Activated CD4-positive, alpha-beta memory T cell treated with anti-CD3 and anti-CD28 coated beads for 36 hours (primary cell): Measurements from ENCODE around the gene ARHGEF25. TPM values are rescaled to one million over a fixed set of nuclear protein-coding genes. Genes with fewer than 3 reads are reported as not detected.
A peak's percentile ranks its signal among the peaks of the same experiment; 100 is the strongest.
"Not testable (repeated sequence)": the region's sequence is repeated elsewhere in the genome, so short reads cannot be mapped to it uniquely, and the experiment has no call there.

Source experiments
- CTCF ChIA-PET: fragments of 350-600 bp; sonication (Branson Sonifier 250); formaldehyde crosslinking; loops from one replicate; lab custom pipeline; 2021; ENCODE audit warnings: antibody characterized with exemption, inconsistent platforms; lab: Charles Lee
- POLR2A ChIA-PET: fragments of 350-600 bp; sonication (Branson Sonifier 250); formaldehyde crosslinking; loops from one replicate; lab custom pipeline; 2021; ENCODE audit warnings: antibody characterized with exemption; lab: Charles Lee
- DNase-seq: peaks from one replicate; pipeline ENCODE4 v3.0.0-alpha.2; 2020
- H3K27ac Mint-ChIP-seq: one replicate; pipeline ENCODE4 v1.8.0; 2021; ENCODE audit warnings: mixed read lengths
- H3K27me3 Mint-ChIP-seq: one replicate; pipeline ENCODE4 v1.8.0; 2021; ENCODE audit warnings: mixed read lengths
- H3K36me3 Mint-ChIP-seq: one replicate; pipeline ENCODE4 v1.8.0; 2021; ENCODE audit warnings: mixed read lengths
- H3K4me1 Mint-ChIP-seq: one replicate; pipeline ENCODE4 v1.8.0; 2021; ENCODE audit warnings: low read depth, mixed read lengths
- H3K4me3 Mint-ChIP-seq: one replicate; pipeline ENCODE4 v1.8.0; 2021; ENCODE audit warnings: mild to moderate bottlenecking, mixed read lengths
- H3K9me3 Mint-ChIP-seq: one replicate; pipeline ENCODE4 v1.8.0; 2021; ENCODE audit warnings: mixed read lengths
- intact Hi-C: fragments of 100-400 bp; cut with micrococcal nuclease; formaldehyde crosslinking; loops from one replicate; pipeline ENCODE4 v1.15.1; 2023
- total RNA-seq, 2 experiments: library from RNA; stranded (reverse); gene quantifications; one replicate each; pipeline ENCODE4 v1.2.3, GENCODE V29; 2021

Gene ARHGEF25
- 1 to 10 TPM; 1.4 to 2.5 TPM for total RNA-seq

DNA sequence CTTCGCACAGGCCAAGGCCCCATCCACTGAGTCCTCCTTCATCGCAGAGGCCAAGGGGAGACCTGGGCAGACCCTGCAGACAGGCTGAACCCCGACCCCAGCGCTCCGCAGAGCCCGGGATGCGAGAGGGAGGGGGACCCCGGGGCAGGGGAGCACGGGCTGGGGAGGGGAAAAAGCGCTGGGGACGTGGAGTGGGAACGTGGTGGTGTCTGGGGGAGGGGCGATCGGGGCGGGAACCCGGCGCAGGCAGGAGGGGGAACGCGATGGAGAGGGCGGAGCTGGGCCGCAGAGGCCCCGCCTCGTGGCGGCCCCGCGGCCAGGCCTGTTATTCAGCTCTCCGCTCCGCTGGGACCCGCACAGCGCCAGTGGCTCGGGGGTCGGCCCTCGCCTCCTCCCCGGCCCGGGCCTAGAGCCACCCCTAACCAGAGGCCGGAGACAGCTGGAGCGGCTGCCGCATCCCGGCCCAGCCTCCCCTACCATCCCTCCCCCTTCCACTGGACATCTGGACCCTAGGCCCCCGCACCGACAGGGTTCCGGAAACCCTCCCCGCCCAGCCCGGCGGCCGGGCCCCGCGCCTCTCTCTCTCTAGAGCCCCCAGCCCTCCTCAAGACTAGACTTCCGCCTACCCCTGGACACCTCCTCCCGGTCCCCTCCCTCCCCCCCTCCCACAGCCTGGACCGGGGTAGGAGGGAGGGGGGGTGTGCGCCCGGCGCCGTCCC, at the start of gene ARHGEF25:
Gene ARHGEF25 (plus strand): TSS at position 328 of the 719 bp plus-strand sequence. CDS start 460 bp downstream, outside the sequence.
- peak within 1 kb of the TSS; percentile 58 for H3K4me3 Mint-ChIP-seq
- CTCF ChIA-PET = interaction anchor here (1.1 to 2.0 kb wide), 3 partner anchors 9 to 28 kb away, joined by 3 to 9 read pairs (median 3); no protein-coding TSS in a partner anchor
- H3K36me3 Mint-ChIP-seq = peaks cover 2% of the 10 kb centered on the region
- H3K9me3 Mint-ChIP-seq = no peaks in the 10 kb centered on the region
- H3K27me3 Mint-ChIP-seq = peaks cover 23% of the 10 kb centered on the region
- intact Hi-C loops = no loop called here
- POLR2A ChIA-PET = interaction anchor here (0.6 to 2.9 kb wide), 3 partner anchors 8 to 81 kb away, joined by 3 to 9 read pairs (median 4); no protein-coding TSS in a partner anchor
- H3K27ac Mint-ChIP-seq = no peak within 1 kb of the TSS
- peak; percentile 67 for DNase-seq
- H3K4me1 Mint-ChIP-seq = peaks cover 9% of the 10 kb centered on the region

DNA sequence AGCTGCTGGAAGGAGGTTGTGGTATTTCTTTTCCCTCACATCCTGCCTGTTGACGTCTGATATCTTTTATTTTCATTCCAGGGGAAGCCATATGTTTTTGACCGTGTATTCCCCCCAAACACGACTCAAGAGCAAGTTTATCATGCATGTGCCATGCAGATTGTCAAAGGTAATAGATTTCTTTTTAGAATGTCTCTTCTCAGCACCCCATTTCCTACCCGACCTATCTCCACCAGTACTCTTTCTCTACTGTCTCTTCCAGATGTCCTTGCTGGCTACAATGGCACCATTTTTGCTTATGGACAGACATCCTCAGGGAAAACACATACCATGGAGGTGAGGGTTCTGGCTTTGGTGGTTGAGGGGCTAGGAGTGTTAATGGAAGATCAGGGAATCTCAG, 47.9 kb upstream of the ARHGEF25 start:
- intact Hi-C loops = no loop called here
- ChIA-PET POLR2A (no interaction called here), CTCF (interaction anchor here (3.3 kb wide), 1 partner anchor 19 kb away, joined by 14 read pairs; no protein-coding TSS in a partner anchor)
- Mint-ChIP-seq H3K4me1 (no peaks in the 10 kb centered on the region), H3K27me3 (no peaks in the 10 kb centered on the region), H3K9me3 (no peaks in the 10 kb centered on the region), H3K4me3 (no peak overlapping the region), H3K27ac (no peak overlapping the region), H3K36me3 (no peaks in the 10 kb centered on the region)
- DNase-seq = no peak

DNA sequence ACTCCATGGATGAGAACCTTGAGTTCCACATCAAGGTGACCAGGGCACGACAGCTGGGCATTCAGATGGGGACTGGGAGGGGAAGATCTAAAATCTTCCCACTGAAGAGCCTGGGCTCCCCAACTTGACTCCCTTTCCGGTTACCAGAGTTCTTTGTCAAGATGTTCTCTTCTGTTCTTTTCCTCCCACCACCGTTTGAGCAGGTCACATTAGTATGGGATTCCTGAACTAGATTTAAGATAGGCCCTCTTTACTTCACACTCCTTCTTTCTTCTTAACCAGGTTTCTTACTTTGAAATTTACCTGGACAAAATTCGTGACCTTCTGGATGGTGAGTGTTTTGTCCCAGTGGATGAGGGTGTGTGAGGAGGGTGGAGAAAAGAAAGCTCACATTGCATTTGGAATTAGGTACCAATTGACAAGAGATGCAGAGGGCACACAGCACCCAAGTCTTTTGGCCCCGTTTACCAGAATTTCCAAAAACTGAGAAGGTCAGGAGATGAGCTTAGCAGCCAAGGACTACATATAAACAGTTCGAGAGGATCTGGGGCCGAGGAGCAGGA, 47.0 kb upstream of the ARHGEF25 start:
- no peak overlapping the region for H3K27ac Mint-ChIP-seq
- H3K9me3 Mint-ChIP-seq = no peaks in the 10 kb centered on the region
- H3K4me1 Mint-ChIP-seq = no peaks in the 10 kb centered on the region
- no peak overlapping the region for H3K4me3 Mint-ChIP-seq
- CTCF ChIA-PET = interaction anchor here (3.3 kb wide), 1 partner anchor 18 kb away, joined by 14 read pairs; no protein-coding TSS in a partner anchor
- POLR2A ChIA-PET = no interaction called here
- no peaks in the 10 kb centered on the region for H3K27me3 Mint-ChIP-seq
- H3K36me3 Mint-ChIP-seq = no peaks in the 10 kb centered on the region
- intact Hi-C loops = no loop called here
- DNase-seq = no peak

DNA sequence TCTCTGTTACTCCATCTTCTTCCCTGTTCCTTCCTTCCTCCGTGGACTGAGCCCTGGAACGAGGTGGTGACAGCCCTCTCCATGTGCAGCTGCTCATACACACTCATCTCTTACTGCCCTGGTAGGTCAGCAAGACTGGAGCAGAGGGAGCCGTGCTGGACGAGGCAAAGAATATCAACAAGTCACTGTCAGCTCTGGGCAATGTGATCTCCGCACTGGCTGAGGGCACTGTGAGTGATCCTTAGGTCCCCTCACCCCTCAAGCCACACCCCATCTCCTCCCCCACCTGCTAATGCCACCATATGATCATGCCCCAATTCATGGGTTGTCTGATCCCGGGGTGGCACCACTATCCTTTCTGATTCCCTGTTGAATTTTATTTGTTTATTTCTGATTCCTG, 42.4 kb upstream of the ARHGEF25 start:
- H3K36me3 Mint-ChIP-seq = no peaks in the 10 kb centered on the region
- CTCF ChIA-PET = interaction anchor here (0.8 kb wide), 1 partner anchor 22 kb away, joined by 3 read pairs; the partner anchor contains the start of gene DCTN2

DNA sequence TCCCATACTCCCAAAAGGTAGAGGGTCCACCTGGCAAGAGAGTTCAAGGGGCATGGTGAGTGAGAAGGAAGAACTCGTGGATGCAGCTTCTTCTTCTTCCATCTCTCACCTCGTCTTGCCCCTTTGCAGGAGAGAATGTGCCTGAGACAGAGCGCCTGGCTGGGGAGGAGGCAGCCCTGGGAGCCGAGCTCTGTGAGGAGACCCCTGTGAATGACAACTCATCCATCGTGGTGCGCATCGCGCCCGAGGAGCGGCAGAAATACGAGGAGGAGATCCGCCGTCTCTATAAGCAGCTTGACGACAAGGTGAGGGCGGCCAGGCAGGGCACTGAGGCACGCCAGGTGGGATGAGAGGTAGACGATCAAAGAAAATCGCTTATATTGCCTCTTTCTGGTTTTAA, 41.4 kb upstream of the ARHGEF25 start:
- DNase-seq = no peak
- Mint-ChIP-seq H3K4me1 (no peaks in the 10 kb centered on the region), H3K27me3 (no peaks in the 10 kb centered on the region), H3K4me3 (no peak overlapping the region), H3K9me3 (no peaks in the 10 kb centered on the region), H3K36me3 (no peaks in the 10 kb centered on the region), H3K27ac (no peak overlapping the region)
- CTCF ChIA-PET = interaction anchor here (0.7 to 1.0 kb wide), 3 partner anchors 14 to 111 kb away, joined by 3 read pairs; partner anchors contain the start of gene DCTN2
- POLR2A ChIA-PET = no interaction called here
- intact Hi-C loops = no loop called here

More for the DNA sequence above, 42.4 kb upstream of the ARHGEF25 start:
- POLR2A ChIA-PET = no interaction called here
- Mint-ChIP-seq H3K4me3 (no peak overlapping the region), H3K4me1 (no peaks in the 10 kb centered on the region), H3K27me3 (no peaks in the 10 kb centered on the region), H3K27ac (no peak overlapping the region), H3K9me3 (no peaks in the 10 kb centered on the region)
- no peak for DNase-seq
- intact Hi-C loops = no loop called here

DNA sequence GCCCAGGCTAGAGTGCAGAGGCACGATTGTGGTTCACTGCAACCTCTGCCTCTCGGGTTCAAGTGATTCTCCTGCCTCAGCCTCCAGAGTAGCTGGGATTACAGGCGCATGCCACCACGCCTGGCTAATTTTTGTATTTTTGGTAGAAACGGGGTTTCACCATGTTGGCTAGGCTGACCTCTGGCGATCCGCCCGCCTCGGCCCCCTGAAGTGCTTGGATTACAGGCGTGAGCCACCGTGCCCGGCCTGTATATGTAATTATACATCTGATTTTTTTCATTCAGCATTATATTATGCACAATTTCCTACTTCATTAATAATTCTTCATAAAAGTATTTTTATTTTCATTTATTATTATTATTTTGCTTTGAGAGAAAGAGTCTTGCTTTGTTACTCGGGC, 40.8 kb upstream of the ARHGEF25 start:
- intact Hi-C loops, DNase-seq, H3K36me3 Mint-ChIP-seq, H3K27me3 Mint-ChIP-seq, H3K4me1 Mint-ChIP-seq, H3K4me3 Mint-ChIP-seq, H3K9me3 Mint-ChIP-seq, POLR2A ChIA-PET, H3K27ac Mint-ChIP-seq: not testable (repeated sequence)
- CTCF ChIA-PET = interaction anchor here (1.0 kb wide), 2 partner anchors 13 kb away, joined by 3 to 5 read pairs; no protein-coding TSS in a partner anchor

DNA sequence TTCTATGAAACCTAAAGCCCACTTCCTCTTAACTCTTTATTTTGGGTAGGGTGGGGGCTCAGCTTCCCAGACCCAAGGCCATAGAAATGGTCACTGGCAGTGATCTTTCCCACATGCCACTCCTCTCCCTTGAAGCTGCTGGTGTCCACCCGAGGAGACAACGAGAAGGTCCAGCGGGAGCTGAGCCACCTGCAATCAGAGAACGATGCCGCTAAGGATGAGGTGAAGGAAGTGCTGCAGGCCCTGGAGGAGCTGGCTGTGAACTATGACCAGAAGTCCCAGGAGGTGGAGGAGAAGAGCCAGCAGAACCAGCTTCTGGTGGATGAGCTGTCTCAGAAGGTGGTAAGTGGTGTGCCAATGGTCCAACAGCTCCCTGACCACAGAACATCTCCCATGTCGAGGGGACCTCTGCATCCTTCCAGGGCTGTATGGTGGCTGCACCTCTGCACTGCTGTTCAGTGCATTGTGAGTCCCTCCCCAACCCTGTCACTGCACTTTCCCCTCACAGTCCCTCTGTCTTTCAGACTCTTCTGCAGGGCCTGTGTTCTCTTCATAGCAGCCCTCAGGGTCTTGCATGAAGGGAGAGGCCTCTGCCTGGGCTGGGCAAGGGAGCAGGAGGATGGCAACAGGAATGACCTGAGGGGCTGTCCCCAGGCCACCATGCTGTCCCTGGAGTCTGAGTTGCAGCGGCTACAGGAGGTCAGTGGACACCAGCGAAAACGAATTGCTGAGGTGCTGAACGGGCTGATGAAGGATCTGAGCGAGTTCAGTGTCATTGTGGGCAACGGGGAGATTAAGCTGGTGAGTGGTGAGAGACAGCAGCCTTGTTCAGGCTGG, 39.1 kb upstream of the ARHGEF25 start:
- Mint-ChIP-seq H3K36me3 (no peaks in the 10 kb centered on the region), H3K4me3 (no peak overlapping the region), H3K27me3 (no peaks in the 10 kb centered on the region), H3K4me1 (no peaks in the 10 kb centered on the region), H3K9me3 (no peaks in the 10 kb centered on the region), H3K27ac (no peak overlapping the region)
- DNase-seq = no peak
- ChIA-PET POLR2A (no interaction called here), CTCF (interaction anchor here (0.6 to 0.9 kb wide), 2 partner anchors 8 to 335 kb away, joined by 3 read pairs; no protein-coding TSS in a partner anchor)
- intact Hi-C loops = no loop called here

DNA sequence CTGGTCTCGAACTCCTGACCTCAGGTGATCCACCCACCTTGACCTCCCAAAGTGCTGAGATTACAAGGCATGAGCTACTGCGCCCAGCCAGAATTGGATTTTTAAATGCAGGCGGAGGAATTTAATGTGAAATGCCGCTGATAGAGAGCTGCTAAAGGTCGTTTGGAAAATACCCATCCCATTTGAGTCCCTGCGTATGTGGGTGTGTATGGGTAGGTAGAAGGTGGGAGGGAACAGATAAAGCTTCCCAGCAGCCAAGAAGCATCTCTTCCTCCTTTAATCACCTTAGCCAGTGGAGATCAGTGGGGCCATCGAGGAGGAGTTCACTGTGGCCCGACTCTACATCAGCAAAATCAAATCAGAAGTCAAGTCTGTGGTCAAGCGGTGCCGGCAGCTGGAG, 36.4 kb upstream of the ARHGEF25 start:
- no peak overlapping the region for H3K4me3 Mint-ChIP-seq
- ChIA-PET POLR2A (no interaction called here), CTCF (interaction anchor here (1.0 to 2.0 kb wide), 4 partner anchors 8 to 55 kb away, joined by 3 to 10 read pairs (median 6); no protein-coding TSS in a partner anchor)
- H3K36me3 Mint-ChIP-seq = no peaks in the 10 kb centered on the region
- no peaks in the 10 kb centered on the region for H3K4me1 Mint-ChIP-seq
- DNase-seq = no peak
- no peaks in the 10 kb centered on the region for H3K9me3 Mint-ChIP-seq
- no peak overlapping the region for H3K27ac Mint-ChIP-seq
- intact Hi-C loops = no loop called here
- no peaks in the 10 kb centered on the region for H3K27me3 Mint-ChIP-seq

DNA sequence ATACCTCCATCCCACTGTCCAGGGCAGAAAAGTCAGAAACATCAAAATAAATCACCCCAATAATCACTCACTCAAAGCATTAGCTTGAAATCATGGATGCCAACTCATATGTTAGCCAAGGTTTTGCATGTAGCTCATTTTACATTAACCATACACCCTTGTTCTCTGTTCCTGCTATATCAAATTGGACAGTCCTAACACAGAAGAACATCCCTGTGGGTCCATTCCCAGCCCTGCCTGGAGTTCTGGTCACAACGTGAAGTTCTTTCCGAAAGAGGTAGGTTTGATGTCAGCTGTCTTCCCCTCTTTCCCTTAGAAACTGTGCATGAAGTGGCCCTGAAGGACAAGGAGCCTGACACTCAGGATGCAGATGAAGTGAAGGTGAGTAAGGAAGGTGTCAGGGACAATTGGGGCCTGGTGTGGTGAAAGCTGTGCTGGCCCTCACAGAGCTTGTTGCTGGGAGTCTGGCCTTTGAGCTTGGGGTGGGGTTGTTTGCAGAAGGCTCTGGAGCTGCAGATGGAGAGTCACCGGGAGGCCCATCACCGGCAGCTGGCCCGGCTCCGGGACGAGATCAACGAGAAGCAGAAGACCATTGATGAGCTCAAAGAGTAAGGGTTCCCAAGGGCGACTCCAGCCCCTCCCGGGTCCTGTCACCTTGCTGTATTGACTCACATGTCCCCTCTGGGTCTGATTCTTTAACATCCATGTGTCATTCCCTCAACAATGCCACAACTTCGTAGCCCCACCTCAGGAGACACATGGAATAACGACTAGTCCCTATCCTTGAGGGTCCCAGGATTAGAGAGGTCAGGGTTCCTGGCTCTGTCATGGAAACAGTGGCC, 35.2 kb upstream of the ARHGEF25 start:
- ChIA-PET CTCF (interaction anchor here (0.8 to 2.0 kb wide), 6 partner anchors 7 to 117 kb away, joined by 3 to 10 read pairs (median 4); no protein-coding TSS in a partner anchor), POLR2A (no interaction called here)
- no peaks in the 10 kb centered on the region for H3K9me3 Mint-ChIP-seq
- DNase-seq = no peak
- H3K4me3 Mint-ChIP-seq = no peak overlapping the region
- intact Hi-C loops = no loop called here
- H3K27me3 Mint-ChIP-seq = no peaks in the 10 kb centered on the region
- no peaks in the 10 kb centered on the region for H3K4me1 Mint-ChIP-seq
- no peak overlapping the region for H3K27ac Mint-ChIP-seq
- H3K36me3 Mint-ChIP-seq = no peaks in the 10 kb centered on the region

DNA sequence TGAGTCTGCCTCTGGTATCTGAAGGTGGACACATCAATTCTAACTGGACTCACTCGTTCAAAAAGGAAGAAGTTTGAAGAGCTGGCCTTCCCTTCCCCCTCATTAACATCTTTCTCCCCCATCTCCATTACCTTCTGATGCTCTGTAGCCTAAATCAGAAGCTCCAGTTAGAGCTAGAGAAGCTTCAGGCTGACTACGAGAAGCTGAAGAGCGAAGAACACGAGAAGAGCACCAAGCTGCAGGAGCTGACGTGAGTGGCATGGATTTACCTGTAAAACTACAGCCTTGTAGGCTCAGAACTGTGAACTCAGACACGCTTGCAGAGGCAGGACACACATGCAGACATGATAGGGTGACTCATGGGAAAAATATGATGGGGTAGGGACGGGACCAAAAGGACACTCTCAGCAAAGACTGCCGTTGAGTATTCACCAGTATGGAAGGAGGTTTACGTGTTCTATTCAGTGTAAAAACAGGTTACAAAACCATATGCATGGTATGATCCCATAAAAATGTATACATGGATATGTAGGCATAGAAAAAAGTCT, 34.5 kb upstream of the ARHGEF25 start:
- no peak for DNase-seq
- intact Hi-C loops = no loop called here
- Mint-ChIP-seq H3K27ac (no peak overlapping the region), H3K27me3 (no peaks in the 10 kb centered on the region), H3K4me1 (no peaks in the 10 kb centered on the region), H3K9me3 (no peaks in the 10 kb centered on the region), H3K36me3 (no peaks in the 10 kb centered on the region), H3K4me3 (no peak overlapping the region)
- ChIA-PET CTCF (no interaction called here), POLR2A (no interaction called here)
